BLaER1 (cell line): ENCODE data around the gene MBP.

Experiments
- H3K27ac ChIP-seq: shearing (Covaris generic); formaldehyde crosslinking; 2 replicates; pipeline ENCODE4 v1.8.1; 2022
- H3K27me3 ChIP-seq: shearing (Covaris generic); formaldehyde crosslinking; 2 replicates; pipeline ENCODE4 v1.8.1; 2022
- H3K36me3 ChIP-seq: shearing (Covaris generic); formaldehyde crosslinking; 2 replicates; pipeline ENCODE4 v1.8.1; 2022
- H3K4me1 ChIP-seq: shearing (Covaris generic); formaldehyde crosslinking; 2 replicates; pipeline ENCODE4 v1.8.1; 2022
- H3K4me2 ChIP-seq: shearing (Covaris generic); formaldehyde crosslinking; 2 replicates; pipeline ENCODE4 v1.8.1; 2022
- H3K4me3 ChIP-seq: shearing (Covaris generic); formaldehyde crosslinking; 2 replicates; pipeline ENCODE4 v1.8.1; 2022
- H3K9ac ChIP-seq: shearing (Covaris generic); formaldehyde crosslinking; 2 replicates; pipeline ENCODE4 v1.8.1; 2022
- H3K9me3 ChIP-seq: shearing (Covaris generic); formaldehyde crosslinking; 2 replicates; pipeline ENCODE4 v1.8.1; 2022
- H4K20me1 ChIP-seq: shearing (Covaris generic); formaldehyde crosslinking; 2 replicates; pipeline ENCODE4 v1.8.1; 2022
- Cebpa-rat ChIP-seq: shearing (Covaris generic); IDR thresholded peaks from 2 replicates; pipeline ENCODE4 v1.8.1; 2022

MBP gene

DNA sequence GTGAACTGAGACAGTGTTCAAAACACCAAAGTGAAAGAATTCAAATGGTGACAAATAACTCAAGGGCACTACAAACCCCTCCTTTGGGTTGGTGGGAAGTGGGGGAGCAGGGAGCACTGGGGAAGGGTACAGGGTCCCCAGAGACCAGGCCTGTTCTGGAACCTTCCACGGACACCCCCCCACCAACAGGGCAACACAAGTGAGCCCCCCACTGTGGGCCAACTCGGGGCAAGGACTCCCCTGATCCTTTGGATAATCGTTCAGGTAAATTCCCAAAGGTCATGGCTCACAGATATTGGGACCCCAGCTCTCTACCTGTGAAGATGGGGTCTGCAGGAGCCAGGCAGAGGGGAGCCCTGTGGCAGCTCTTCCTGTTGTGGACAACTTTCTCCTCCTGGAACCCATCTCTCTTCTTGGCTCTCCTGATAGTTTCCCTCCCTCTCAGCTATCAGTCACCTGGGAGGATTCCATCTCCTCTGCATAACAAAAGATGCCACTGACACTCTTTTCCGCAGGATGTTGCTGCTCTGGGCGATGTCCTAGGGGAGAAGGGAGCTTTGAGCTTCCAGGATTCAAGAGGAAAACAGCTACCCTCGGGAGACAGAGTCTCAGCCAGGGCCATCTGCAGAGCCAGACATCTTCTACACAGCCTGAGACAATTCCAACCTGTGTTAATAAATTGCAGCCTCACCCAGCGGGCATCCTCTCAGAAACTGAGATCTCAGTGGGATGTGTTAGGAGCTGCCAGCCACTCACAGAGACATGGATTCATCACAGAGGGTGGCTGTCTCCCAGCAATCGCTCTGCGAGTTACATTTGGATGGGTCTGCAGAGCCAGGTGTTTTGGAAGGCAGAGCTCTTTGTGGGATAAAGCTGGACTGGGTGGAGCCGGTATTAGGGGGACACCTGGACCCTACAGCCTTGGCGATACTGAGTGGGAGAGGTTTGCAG, 35.4 kb downstream of the MBP start:
- Histone ChIP-seq H3K4me2 (no peak overlapping the region), H3K9me3 (no peaks in the 10 kb centered on the region), H3K27me3 (no peaks in the 10 kb centered on the region), H3K4me1 (peaks cover 82% of the 10 kb centered on the region), H3K27ac (no peak overlapping the region), H4K20me1 (peaks cover 99% of the 10 kb centered on the region), H3K4me3 (no peak overlapping the region), H3K9ac (no peak overlapping the region), H3K36me3 (peaks cover 87% of the 10 kb centered on the region)
- no peak for TF ChIP-seq Cebpa-rat

DNA sequence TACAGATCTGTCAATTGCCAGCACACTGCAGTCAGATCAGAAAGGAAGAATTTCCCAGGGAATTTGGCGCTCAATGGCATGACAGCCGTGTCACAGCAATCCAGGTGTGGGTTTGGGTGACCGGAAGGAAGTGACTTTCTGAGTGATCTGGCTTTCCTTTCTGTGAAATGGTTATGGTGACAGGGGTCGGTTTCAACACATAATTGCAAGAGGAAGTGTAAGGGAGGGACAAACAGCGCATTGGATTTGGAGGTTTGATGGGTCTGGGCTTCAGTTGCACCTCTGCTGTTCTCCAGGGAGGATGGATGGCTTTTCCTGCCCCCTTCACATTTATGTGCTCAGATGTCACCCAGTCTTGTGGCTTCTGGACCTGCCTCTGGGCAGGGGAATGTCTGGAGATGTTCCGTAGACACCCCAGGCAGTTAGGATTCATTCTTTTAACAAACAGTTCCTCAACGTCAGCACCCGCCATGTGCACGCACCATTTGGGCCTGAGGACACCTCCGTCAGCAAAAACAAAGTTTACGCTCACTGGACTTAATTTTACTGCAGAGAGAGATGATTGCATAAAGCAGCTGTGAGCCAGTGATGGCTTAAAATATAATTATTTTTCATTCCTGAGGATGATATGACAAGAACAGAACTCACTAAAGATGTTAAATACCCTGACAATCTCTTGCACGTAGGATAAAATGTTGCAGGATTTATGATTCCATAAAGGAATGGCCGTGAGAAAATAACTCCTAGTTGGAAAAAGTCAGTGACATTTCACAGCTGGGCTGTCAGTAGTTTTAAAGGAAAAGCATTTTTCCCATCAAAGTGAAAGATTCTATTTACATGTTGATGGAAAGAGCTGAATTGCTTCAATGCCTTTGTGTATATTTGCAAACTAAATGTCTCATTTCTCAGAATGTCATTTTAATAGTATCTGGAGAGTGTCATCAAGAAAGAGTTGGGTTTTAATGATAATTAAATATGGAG, 36.9 kb downstream of the MBP start:
- Histone ChIP-seq H3K4me2 (no peak overlapping the region), H3K4me3 (no peak overlapping the region), H3K27me3 (no peaks in the 10 kb centered on the region), H3K9me3 (no peaks in the 10 kb centered on the region), H4K20me1 (peaks cover 99% of the 10 kb centered on the region), H3K9ac (no peak overlapping the region), H3K27ac (no peak overlapping the region), H3K4me1 (peaks cover 67% of the 10 kb centered on the region), H3K36me3 (peaks cover 87% of the 10 kb centered on the region)
- no peak for TF ChIP-seq Cebpa-rat

DNA sequence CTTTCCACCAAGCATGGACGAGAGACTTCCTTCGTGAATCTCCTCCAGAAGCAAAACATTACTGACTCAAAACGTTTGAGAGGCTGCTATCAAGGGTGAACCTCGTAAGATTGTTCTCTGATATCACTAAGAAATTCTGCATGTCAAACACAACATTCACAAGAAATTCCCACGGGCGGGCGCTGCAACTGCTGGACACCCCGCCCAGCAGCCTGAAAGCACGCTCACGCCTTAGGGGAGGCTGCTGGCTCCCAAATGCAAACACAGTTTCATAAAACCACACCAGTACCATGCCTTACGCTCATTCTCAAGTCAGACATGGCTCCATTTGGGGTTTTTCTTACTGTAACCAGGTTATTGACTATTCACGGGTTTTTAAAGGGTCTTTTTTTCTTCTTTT, 39.0 kb downstream of the MBP start:
- H3K4me2 ChIP-seq: no peak overlapping the region
- H3K36me3 ChIP-seq: peaks cover 90% of the 10 kb centered on the region
- TF ChIP-seq Cebpa-rat: no peak
- H3K9me3 ChIP-seq: no peaks in the 10 kb centered on the region
- no peak overlapping the region for H3K4me3 ChIP-seq
- peaks cover 49% of the 10 kb centered on the region for H3K4me1 ChIP-seq
- peaks cover 99% of the 10 kb centered on the region for H4K20me1 ChIP-seq
- H3K27me3 ChIP-seq: no peaks in the 10 kb centered on the region
- H3K9ac ChIP-seq: no peak overlapping the region
- no peak overlapping the region for H3K27ac ChIP-seq

GRCh38 chr18:77093067-77093430, 39.5 kb downstream of the MBP start:
- H4K20me1 ChIP-seq: peaks cover 97% of the 10 kb centered on the region
- no peak overlapping the region for H3K4me3 ChIP-seq
- no peak overlapping the region for H3K9ac ChIP-seq
- no peak overlapping the region for H3K27ac ChIP-seq
- no peak for TF ChIP-seq Cebpa-rat
- peaks cover 2% of the 10 kb centered on the region for H3K9me3 ChIP-seq
- H3K27me3 ChIP-seq: no peaks in the 10 kb centered on the region
- peaks cover 88% of the 10 kb centered on the region for H3K36me3 ChIP-seq
- H3K4me1 ChIP-seq: peaks cover 43% of the 10 kb centered on the region
- no peak overlapping the region for H3K4me2 ChIP-seq

DNA sequence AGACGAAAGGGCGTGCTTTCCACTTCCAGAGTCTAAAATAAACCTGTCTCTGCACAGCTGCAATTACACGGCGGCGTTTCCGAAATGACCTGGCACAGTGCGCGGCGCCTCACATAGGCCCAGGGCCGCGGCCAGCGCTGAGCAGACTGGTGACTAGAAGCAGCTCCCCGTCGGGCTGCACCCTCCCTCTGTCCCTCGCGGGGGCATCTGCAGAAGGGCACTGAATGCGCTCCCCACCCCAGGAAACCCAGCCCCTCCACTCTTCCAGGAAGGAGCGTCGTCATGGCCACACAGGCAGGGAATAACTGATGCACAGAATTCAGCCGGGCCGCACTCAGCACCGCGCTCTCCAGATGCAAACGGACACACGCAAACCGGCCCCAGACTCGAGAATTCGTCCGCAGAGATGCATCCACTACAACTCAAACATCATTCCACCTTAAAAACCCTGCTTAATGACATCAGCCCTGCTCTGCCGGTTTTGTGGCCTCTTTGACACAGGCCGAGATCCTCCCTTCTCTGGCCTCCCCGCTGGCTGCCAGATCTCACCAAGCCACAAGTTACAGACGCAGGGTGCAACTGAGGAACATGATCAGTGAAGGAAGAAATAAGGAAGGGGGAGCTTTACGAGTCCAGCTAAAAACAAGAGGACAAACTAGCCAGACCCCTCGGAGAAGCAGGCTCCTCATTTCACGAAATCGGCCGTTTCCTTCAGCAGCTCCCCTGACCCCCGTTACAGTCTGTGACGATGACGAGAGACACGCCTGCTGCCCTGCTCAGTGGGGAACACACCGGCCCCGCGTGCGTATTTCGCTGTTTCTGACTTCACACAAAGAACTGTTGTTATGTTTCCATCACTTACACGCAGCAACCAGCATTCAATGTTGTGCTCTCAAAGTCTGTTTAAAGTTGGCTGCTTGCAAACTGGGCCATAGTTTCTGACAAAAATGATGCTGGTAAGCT, 40.2 kb downstream of the MBP start:
- H3K27ac ChIP-seq: no peak overlapping the region
- H3K9ac ChIP-seq: no peak overlapping the region
- H3K9me3 ChIP-seq: peaks cover 8% of the 10 kb centered on the region
- no peaks in the 10 kb centered on the region for H3K27me3 ChIP-seq
- peaks cover 97% of the 10 kb centered on the region for H4K20me1 ChIP-seq
- H3K36me3 ChIP-seq: peaks cover 89% of the 10 kb centered on the region
- TF ChIP-seq Cebpa-rat: no peak
- no peak overlapping the region for H3K4me3 ChIP-seq
- peaks cover 37% of the 10 kb centered on the region for H3K4me1 ChIP-seq
- H3K4me2 ChIP-seq: no peak overlapping the region

- Histone ChIP-seq H3K4me3 (no peak overlapping the region), H3K9me3 (peaks cover 16% of the 10 kb centered on the region), H3K27me3 (no peaks in the 10 kb centered on the region), H3K27ac (no peak overlapping the region), H3K4me2 (no peak overlapping the region), H3K4me1 (peaks cover 26% of the 10 kb centered on the region), H3K36me3 (peaks cover 89% of the 10 kb centered on the region), H4K20me1 (peaks cover 97% of the 10 kb centered on the region), H3K9ac (no peak overlapping the region)
- no peak for TF ChIP-seq Cebpa-rat
These were observed 41.2 kb downstream of the MBP start for GRCh38 chr18:77091366-77091765.

- no peak overlapping the region for H3K4me2 ChIP-seq
- H3K27ac ChIP-seq: no peak overlapping the region
- no peak for TF ChIP-seq Cebpa-rat
- no peak overlapping the region for H3K4me3 ChIP-seq
- peaks cover 19% of the 10 kb centered on the region for H3K4me1 ChIP-seq
- peaks cover 22% of the 10 kb centered on the region for H3K9me3 ChIP-seq
- peaks cover 89% of the 10 kb centered on the region for H3K36me3 ChIP-seq
- no peaks in the 10 kb centered on the region for H3K27me3 ChIP-seq
- H3K9ac ChIP-seq: no peak overlapping the region
- peaks cover 97% of the 10 kb centered on the region for H4K20me1 ChIP-seq
These were observed 41.9 kb downstream of the MBP start for GRCh38 chr18:77090546-77091174.

DNA sequence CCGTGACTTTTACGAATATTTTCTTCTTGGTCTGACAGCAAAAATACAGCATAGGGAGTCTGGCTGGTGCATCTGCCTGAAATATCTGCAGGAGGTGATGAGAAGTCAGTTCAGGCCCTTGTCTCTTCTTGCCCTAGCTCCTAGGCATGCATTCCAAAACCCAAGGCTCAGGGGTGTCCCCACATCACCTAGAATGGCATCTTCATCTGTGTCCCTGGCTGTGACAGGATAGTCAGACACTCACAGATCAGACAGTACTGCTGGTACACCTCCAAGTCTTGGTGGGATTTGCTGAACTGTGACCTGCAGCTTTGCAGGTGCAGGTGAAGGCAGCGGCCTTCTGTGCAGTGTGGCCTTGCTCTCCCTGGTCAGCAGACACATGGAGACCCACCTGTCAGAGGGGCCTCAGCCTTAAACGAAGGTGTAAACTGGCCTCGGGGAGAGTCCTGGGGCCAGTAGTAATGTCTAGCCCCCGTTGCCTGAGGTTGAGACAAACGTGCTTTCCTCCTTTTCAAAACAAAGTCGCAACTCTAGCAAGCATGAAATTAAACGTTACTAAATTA, 42.8 kb downstream of the MBP start:
- Histone ChIP-seq H3K27ac (no peak overlapping the region), H4K20me1 (peaks cover 97% of the 10 kb centered on the region), H3K9ac (no peak overlapping the region), H3K9me3 (peaks cover 22% of the 10 kb centered on the region), H3K4me3 (no peak overlapping the region), H3K4me1 (0 out of 2 replicates have a peak, but pooled peaks cover 11% of the 10 kb centered on the region), H3K36me3 (peaks cover 88% of the 10 kb centered on the region), H3K4me2 (no peak overlapping the region), H3K27me3 (no peaks in the 10 kb centered on the region)
- no peak for TF ChIP-seq Cebpa-rat
